HUES64 (cell line): ENCODE results near the gene KLK5.
"Not testable (repeated sequence)": the region's sequence is repeated elsewhere in the genome, so short reads cannot be mapped to it uniquely, and the experiment has no call there.

ENCODE experiments used
- H3K27ac ChIP-seq: 2 replicates; pipeline ENCODE4 v1.7.0; 2013; ENCODE audit warnings: low read depth, low read length, inconsistent platforms
- H3K27me3 ChIP-seq: 2 replicates; pipeline ENCODE4 v1.6.1; 2013; ENCODE audit warnings: mild to moderate bottlenecking, low read length; ENCODE audit not compliant: insufficient read depth
- H3K36me3 ChIP-seq: 2 replicates; pipeline ENCODE4 v1.6.1; 2013; ENCODE audit warnings: mild to moderate bottlenecking, low read length; ENCODE audit not compliant: insufficient read depth
- H3K4me1 ChIP-seq: 2 replicates; pipeline ENCODE4 v1.6.1; 2013; ENCODE audit warnings: mild to moderate bottlenecking, low read length, moderate library complexity; ENCODE audit not compliant: insufficient read depth
- H3K4me3 ChIP-seq: 2 replicates; pipeline ENCODE4 v1.5.1; 2013; ENCODE audit warnings: mild to moderate bottlenecking, low read length, moderate library complexity
- H3K9ac ChIP-seq: 2 replicates; pipeline ENCODE4 v1.6.1; 2013; ENCODE audit warnings: mild to moderate bottlenecking, low read depth, low read length
- H3K9me3 ChIP-seq: 2 replicates; pipeline ENCODE4 v1.6.1; 2013; ENCODE audit warnings: low read depth, low read length; ENCODE audit not compliant: insufficient read depth
- WGBS: fragments of 150-250, 120-280 bp; methylation state at CpG from one replicate; pipeline ENCODE4 v1.1.7; 2013; ENCODE audit warnings: missing lambda C conversion rate; 5-methylcytosine and 5-hydroxymethylcytosine counted together

The KLK5 gene

DNA sequence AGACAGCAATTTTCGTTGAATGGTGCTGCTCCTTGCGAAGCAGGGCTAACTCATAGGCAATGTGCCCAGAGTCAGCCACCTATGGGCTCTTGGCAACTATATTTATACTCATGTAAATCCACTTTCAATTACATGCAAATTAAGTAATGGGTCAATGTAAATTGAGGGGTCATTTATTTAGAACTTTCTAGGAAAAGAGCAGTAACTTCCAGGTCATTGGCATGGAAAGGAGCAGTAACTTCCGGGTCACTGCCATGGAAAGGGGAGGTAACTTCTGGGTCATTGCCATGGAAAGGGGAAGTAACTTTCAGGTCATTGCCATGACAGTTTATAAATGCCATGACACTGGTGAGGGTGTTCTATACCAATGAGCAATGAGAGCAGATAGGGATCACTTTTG is 53.3 kb downstream of the KLK5 start:
- Histone ChIP-seq H3K4me1 (no peaks in the 10 kb centered on the region), H3K27ac (no peak overlapping the region), H3K27me3 (no peaks in the 10 kb centered on the region), H3K9me3 (peaks cover 8% of the 10 kb centered on the region), H3K36me3 (no peaks in the 10 kb centered on the region), H3K4me3 (no peak overlapping the region), H3K9ac (no peak overlapping the region)
- 87% methylated on average over 3 of the region's 3 CpGs for WGBS

DNA sequence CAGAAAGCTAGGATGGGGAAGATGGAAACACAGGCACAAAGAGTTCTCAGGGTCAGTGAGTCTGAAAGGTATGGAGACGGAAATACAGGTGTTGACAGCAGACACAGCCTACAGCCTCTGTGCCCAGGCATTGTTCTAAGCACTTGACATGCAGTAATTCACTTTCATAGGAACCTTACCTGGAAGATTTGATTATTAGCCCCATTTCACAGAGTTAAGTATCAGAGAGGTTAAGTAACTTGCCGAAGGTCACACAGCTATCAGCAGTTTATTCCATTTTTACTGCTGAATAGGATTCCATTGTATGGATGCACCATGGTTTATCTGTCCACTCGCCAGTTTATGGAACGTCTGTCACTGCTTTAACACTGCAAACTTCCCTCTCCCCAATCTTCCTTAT is 54.8 kb downstream of the KLK5 start:
- no peak overlapping the region for H3K9ac ChIP-seq
- no peaks in the 10 kb centered on the region for H3K36me3 ChIP-seq
- peaks cover 16% of the 10 kb centered on the region for H3K9me3 ChIP-seq
- no peak overlapping the region for H3K27ac ChIP-seq
- H3K4me1 ChIP-seq: no peaks in the 10 kb centered on the region
- H3K27me3 ChIP-seq: no peaks in the 10 kb centered on the region
- whole genome bisulfite sequencing: 90% methylated on average over 4 of the region's 4 CpGs
- H3K4me3 ChIP-seq: no peak overlapping the region

DNA sequence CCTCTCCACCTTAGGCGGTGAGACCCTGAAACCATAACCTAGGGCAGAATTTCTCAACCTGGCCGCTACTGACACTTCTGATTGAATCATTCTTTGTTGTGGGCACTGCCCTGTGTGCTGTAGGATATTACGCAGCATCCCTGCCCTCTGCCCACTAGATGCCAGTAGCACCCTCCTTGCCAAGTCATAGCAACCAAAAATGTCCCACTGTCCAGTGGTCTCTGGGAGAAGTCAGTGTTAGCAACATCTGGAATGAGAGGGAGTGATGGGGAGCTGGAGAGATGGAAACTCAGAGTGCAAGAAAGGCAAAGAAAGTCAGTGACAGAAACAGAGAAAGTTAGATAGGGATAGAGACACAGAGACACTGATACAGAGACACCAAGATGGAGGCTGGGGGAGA is 55.2 kb downstream of the KLK5 start:
- Histone ChIP-seq H3K4me3 (no peak overlapping the region), H3K4me1 (no peaks in the 10 kb centered on the region), H3K27ac (no peak overlapping the region), H3K9ac (no peak overlapping the region), H3K9me3 (peaks cover 20% of the 10 kb centered on the region), H3K36me3 (no peaks in the 10 kb centered on the region), H3K27me3 (no peaks in the 10 kb centered on the region)
- WGBS: 79% methylated on average over 3 of the region's 3 CpGs

DNA sequence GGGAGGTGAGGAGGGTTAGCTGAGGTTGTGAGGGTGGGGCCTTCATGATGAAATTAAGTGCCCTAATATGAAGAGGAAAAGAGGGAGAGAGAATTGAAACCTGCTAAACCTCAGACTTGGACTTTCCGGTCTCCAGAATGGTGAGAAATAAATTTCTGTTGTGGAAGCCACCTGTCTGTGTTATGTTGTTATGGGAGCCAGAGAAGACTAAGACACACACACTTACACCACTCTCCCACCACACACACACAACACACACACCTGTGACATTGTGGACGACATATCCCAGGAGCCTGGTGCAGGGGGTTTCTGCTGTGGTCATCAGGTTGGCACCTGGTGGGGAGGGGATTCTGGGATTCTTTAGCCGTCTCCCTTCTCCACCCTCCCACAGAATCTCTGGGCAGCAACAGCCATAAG is 55.6 kb downstream of the KLK5 start:
- H3K9ac ChIP-seq: no peak overlapping the region

DNA sequence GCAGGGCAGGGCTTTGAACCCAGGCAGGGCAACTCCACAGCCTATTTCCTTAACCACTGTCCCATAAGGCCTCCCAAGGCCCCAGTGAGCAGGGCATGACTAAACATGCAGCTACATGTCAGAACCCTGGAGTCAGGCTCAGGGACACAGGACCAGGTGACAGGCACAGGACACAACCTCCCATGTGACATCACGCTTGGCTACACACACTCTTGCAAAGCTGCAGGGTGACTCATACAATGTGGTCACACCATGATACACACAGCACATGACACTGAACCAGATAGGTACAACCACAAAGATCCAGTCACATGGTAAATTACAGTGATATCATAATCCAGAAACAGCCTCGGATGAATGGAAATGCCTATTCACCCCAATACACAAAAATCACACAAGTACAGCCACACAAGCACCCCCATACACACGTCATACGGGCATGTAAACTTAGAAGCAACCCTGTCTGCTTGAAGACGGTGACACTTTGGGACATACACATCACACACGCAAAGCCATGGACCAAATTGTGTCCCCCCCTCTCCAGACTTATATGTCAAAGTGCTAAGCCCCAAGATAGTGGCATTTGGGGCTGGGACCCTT is 56.1 kb downstream of the KLK5 start:
- WGBS: 81% methylated on average over 6 of the region's 6 CpGs
- Histone ChIP-seq H3K4me3 (no peak overlapping the region), H3K4me1 (no peaks in the 10 kb centered on the region), H3K27ac (no peak overlapping the region), H3K9me3 (peaks cover 29% of the 10 kb centered on the region), H3K9ac (no peak overlapping the region), H3K27me3 (no peaks in the 10 kb centered on the region), H3K36me3 (no peaks in the 10 kb centered on the region)

More for the DNA sequence above, 55.6 kb downstream of the KLK5 start:
- Histone ChIP-seq H3K27me3 (no peaks in the 10 kb centered on the region), H3K4me3 (no peak overlapping the region), H3K4me1 (no peaks in the 10 kb centered on the region), H3K9me3 (peaks cover 24% of the 10 kb centered on the region), H3K36me3 (no peaks in the 10 kb centered on the region), H3K27ac (no peak overlapping the region)
- 48% methylated on average over 2 of the region's 3 CpGs for WGBS

DNA sequence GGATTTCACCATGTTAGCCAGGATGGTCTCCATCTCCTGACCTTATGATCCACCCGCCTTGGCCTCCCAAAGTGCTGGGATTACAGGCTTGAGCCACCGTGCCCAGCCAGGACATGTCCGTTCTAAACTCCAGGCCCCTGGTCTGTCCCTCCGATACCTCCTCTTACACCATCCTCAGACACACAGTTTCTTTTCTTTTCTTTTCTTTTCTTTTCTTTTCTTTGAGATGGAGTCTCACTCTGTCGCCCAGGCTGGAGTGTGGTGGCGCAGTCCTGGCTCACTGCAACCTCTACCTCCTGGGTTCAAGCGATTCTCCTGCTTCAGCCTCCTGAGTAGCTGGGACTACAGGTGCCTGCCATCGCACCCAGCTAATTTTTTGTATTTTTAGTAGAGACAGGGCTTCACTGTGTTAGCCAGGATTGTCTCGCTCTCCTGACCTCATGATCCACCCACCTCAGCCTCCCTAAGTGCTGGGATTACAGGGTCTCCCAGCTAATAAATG is 56.7 kb downstream of the KLK5 start:
- H3K4me1 ChIP-seq, H3K27ac ChIP-seq, H3K4me3 ChIP-seq, H3K27me3 ChIP-seq, H3K36me3 ChIP-seq, H3K9ac ChIP-seq: not testable (repeated sequence)
- peaks cover 29% of the 10 kb centered on the region for H3K9me3 ChIP-seq
- WGBS: 89% methylated on average over 9 of the region's 9 CpGs

DNA sequence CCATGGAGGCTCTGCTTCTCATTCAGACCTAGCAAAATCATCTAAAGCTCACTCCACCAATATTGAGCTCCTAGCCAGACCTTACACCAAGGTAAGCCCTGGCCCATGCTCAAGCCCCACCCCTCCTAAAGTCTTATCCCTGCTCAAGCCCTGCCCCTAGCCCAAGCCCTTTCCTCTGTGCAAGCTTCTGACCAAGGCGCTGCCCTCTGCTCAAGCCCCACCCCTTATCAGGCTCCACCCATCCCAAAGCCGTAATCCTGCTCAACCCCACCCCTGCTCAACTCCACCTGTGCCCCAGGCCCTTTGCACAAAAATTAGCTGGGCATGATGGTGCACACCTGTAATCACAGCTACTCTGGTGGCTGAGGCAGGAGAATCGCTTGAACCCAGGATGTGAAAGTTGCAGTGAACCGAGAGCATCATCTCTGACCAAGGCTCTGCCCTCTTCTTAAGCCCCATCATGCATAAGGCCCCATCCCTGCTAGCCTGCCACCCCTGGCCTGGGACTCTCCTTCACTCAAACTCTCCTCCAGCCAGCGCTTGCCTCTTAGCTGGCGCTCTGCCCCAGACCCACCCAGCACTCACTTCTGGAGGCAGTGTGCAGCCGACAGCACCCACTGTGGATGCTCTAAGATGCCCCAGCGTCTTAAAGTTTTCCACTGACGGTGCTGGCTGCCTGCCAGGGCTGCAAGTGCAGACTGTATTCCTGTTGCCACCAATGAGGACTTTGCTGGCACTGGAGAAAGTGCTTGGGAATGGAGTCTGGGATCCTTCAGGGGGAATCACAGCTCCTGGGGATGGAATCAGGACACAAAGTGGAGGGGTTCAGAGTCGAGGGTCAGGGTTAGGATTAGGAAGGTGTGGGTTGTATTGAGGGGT is 58.1 kb downstream of the KLK5 start:
- no peak overlapping the region for H3K27ac ChIP-seq

More for the DNA sequence above, 58.1 kb downstream of the KLK5 start:
- no peak overlapping the region for H3K4me3 ChIP-seq
- no peak overlapping the region for H3K9ac ChIP-seq
- no peaks in the 10 kb centered on the region for H3K4me1 ChIP-seq
- H3K9me3 ChIP-seq: peaks cover 29% of the 10 kb centered on the region
- H3K27me3 ChIP-seq: no peaks in the 10 kb centered on the region
- whole genome bisulfite sequencing: 78% methylated on average over 10 of the region's 10 CpGs
- H3K36me3 ChIP-seq: no peaks in the 10 kb centered on the region
